Hepatic stellate cell (primary cell): ENCODE measurements around the gene RPS27L.

Experiments used
- DNase-seq: peaks from one replicate; pipeline ENCODE4 v3.0.0; 2011; ENCODE audit warnings: low spot score

Gene RPS27L

DNA sequence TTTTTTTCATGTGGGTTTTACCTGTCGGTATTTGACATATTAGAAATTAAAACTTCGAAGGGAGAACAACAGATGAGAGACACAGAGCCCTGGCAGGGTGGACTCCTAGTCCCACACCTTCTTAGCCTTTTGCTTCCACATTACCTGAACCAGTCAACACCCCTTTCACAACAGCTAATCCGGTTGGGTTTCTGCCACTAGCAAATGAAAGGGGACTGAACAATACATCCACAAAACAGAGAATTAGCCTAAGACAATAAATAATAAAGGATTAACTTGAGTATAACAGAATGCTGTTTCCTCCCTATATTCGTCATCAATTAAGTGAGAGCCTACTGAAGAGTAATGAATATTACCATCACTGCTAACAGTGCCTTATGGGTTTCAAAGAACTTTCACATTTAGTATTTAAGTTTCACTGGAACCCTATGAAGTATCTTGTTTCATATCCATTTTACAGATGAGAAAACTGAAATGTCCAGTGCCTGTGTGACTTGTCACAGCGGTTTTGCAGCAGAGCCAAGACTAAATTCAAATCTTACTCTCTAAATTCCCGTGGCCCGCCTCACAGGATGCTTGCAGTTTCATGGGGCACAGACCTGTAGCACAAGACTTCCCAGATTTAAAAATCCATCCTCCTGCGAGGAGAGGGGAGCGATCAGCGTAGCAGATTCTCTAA, 31.1 kb upstream of the RPS27L start:
- no peak for DNase-seq

GRCh38 chr15:63187589-63188226, 30.4 kb upstream of the RPS27L start:
- no peak for DNase-seq

DNA sequence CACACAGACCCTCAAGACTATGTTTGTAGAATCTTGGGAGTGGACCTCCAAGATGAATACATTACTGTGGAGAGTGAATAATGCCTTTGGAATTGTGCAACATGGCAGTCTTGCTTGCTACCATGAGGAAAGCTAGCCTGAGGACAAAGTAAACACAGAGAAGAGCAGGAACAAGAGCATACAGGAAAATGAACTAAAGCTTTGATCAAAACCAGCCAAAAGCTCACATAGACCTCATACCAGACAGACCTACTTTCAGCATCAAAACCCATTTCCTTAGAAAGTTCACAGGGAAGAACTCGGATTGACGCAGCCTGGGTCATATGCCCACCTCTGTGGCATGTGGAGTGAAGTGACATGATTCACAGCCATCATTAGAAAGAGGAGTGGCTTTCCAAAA, 28.8 kb upstream of the RPS27L start:
- peak; percentile 57 for DNase-seq

GRCh38 chr15:63185206-63185605, 27.9 kb upstream of the RPS27L start:
- no peak for DNase-seq

- no peak for DNase-seq
Measured at GRCh38 chr15:63181648-63182047, 24.4 kb upstream of the RPS27L start.

- DNase-seq, result no peak
Measured at GRCh38 chr15:63180746-63181145, 23.5 kb upstream of the RPS27L start.

GRCh38 chr15:63178034-63178433, 20.8 kb upstream of the RPS27L start:
- no peak for DNase-seq

GRCh38 chr15:63176302-63176701, 19.0 kb upstream of the RPS27L start:
- no peak for DNase-seq

DNA sequence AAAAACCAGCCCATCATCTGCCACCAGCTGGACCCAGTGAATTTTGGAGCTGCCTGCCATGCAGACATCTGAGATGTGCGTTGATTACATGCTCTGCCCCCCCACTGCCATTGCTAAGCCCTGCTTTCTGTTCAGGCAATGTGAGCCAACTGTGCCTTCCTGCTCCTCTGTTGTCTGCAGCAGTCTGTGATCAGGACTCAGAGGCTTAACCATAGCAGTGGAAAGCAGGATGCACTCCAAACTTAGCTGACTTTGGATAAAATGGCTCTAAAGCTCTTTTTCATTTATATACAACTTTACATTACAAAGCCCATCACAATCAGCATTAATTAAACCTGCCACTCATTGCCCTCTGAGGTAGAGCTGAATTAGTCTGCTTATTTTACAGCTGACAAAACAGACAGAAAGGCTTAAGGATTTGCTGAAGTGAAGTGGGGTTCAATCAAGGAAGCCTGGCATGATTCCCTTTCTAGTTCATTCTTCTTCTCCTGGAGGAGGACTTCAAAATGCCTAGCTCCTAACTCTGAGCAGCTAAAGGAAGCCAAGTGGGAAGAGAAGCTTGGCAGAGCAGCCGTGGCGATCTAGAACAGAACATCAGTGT, 15.7 kb upstream of the RPS27L start:
- DNase-seq, result no peak

DNA sequence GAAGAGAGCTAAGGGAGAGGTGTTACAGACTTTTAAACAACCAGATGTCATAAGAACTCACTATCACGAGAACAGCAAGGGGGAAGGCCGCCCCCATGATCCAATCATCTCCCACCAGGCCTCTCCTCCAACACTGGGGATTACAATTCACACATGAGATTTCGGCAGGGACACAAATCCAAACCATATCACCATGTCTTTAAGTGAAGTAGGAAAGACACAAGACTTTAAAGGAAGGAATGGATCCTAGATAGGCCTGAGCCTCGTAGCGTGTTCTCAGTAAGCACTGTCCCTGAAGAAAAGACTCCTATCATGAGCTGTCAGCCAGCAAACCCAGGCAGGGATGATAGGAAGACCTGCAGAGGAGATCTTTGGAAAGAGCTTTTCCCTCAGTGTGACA, 15.1 kb upstream of the RPS27L start:
- DNase-seq, result no peak

- DNase-seq, result no peak
Measured at GRCh38 chr15:63169788-63170187, 12.5 kb upstream of the RPS27L start.

- no peak for DNase-seq
Measured at GRCh38 chr15:63166219-63166618, 8.9 kb upstream of the RPS27L start.

DNA sequence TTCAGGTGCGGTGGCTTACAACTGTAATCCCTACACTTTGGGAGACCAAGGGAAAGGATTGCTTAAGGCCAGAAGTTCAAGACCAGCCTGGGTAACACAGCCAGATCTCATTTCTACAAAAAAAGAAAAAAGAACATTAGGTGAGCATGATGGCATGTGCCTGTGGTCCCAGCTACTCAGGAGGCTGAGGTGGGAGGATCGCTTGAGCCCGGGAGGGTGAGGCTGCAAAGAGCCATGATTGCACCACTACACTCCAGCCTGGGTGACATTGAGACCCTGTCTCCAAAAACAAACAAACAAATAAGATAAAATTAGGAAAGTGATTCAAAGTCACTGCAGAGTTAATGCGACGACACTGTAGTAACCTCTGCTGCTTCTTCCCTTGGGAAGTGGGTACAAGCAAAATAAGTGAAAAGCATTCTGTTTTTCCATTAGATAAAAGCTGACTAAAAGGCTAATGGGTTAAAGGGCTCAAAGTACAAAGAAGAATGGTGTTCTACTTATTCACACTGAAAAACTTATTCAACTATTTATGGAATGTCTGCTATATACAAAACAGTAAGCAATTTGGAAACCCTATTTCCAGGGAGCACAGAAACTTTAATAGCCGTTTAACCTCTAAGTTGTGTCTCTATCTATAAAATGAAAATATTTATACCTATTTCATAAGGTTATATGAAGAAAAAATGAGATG, 8.0 kb upstream of the RPS27L start:
- no peak for DNase-seq

DNA sequence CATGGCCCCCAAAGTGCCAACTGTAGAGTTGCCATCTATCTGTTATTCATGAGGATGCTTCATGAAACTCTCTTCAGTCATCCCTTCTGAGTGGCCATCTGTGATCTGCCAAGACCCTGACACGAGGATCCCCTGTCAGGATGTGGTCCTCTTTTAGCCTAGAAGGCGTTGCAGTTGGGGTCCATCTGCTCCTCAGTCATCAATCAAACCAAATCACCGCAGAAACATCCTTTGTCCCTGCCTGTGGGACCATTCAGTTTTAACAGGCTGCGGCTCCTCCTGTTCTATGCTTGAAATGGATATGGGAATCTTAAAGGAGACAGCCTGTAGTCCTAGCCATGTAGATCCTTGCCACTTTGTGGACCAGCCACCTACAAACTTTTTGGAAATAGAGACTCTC, 5.9 kb upstream of the RPS27L start:
- no peak for DNase-seq

- no peak for DNase-seq
Measured at GRCh38 chr15:63160638-63161037, 3.4 kb upstream of the RPS27L start.

DNA sequence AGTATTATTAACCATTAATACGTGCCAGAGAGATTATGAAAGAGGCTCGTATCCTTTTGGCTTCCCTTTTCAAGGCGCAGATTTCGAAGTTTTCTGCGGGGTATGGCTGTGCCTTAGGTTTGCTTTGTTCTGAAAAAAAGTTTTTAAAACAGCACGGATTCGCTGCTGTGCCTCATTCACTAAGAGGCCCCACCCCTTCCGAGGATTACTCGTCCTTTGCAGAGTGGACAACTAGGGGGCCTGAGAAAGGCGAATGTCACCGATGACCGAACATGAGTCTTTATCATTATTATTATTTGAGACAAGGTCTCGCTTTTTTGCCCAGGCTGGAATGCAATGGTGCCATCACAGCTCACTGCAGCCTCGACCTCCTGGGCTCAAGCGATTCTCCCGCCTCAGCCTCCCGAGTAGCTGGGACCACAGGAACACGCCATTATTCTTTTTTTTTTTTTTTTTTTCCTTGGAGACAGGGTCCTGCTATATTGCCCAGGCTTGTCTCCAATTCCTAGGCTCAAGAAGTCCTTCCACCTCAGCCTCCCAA, 684 bp upstream of the RPS27L start:
- peak; percentile 79 for DNase-seq

DNA sequence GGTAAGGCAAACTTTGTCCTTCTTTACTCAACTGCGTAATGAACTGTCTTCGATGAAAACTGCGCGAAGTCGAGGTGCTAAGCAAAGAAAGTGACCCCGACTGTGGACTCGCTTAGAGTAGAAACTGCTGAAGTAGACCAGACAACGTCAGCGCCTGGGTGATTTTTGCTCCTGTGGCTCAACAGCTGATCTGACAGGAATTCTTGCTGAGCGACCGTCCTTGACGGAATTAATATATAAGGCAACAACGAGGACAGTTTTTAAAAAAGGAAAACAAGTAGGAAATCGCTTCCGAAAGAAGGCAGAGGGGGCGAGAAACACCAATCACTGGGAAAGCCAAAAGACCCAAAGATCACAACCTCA, 541 bp downstream of the RPS27L start:
- DNase-seq, result no peak

- no peak for DNase-seq
Measured at GRCh38 chr15:63156086-63156710, 1.1 kb downstream of the RPS27L start.

GRCh38 chr15:63155486-63155885, 1.8 kb downstream of the RPS27L start:
- DNase-seq, result no peak

GRCh38 chr15:63151665-63152064, 5.6 kb downstream of the RPS27L start:
- no peak for DNase-seq

- DNase-seq, result no peak
Measured at GRCh38 chr15:63146684-63147083, 10.6 kb downstream of the RPS27L start.

DNA sequence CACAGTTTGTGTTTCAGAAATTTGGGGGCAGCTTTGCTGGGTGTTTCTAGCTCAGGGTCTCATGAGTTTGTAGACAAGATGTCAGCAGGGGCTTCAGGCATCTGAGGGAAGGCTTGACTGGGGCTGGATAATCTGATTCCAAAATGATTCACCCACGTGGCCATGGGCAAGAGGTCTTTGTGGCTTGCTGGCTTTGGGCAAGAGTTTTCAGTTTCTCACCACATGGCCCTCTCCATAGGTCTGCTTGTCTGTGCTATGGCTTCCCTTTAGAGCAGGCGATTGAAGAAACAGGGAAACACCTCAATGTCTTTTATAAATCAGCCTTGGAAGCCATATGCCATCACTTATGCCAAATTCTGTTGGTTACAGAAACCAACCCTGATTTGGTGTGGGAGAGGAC, 11.9 kb downstream of the RPS27L start:
- no peak for DNase-seq
